HEK293T (cell line): ENCODE measurements around the gene ARHGEF1.

Experiments used
- ARNT ChIP-seq: fragments of 450-650 bp; IDR thresholded peaks from 2 replicates; pipeline ENCODE4 v1.6.1; 2017; ENCODE audit warnings: mild to moderate bottlenecking
- BHLHE40 ChIP-seq: fragments of 450-650 bp; IDR thresholded peaks from 2 replicates; pipeline ENCODE4 v1.6.1; 2016; ENCODE audit warnings: mild to moderate bottlenecking, moderate library complexity, borderline replicate concordance
- ELF4 ChIP-seq: fragments of 450-650 bp; IDR thresholded peaks from 2 replicates; pipeline ENCODE4 v1.6.1; 2017; ENCODE audit warnings: antibody characterized with exemption
- FOXA1 ChIP-seq: fragments of 450-650 bp; IDR thresholded peaks from 2 replicates; pipeline ENCODE4 v1.6.1; 2016; ENCODE audit warnings: mild to moderate bottlenecking
- FOXK2 ChIP-seq: fragments of 450-650 bp; IDR thresholded peaks from 2 replicates; pipeline ENCODE4 v1.6.1; 2016; ENCODE audit warnings: mild to moderate bottlenecking
- FOXM1 ChIP-seq: fragments of 450-650 bp; IDR thresholded peaks from 2 replicates; pipeline ENCODE4 v1.6.1; 2017; ENCODE audit warnings: mild to moderate bottlenecking, borderline replicate concordance
- HDGF ChIP-seq: fragments of 450-650 bp; IDR thresholded peaks from 2 replicates; pipeline ENCODE4 v1.6.1; 2017; ENCODE audit warnings: antibody characterized with exemption, borderline replicate concordance
- L3MBTL2 ChIP-seq: fragments of 450-650 bp; conservative IDR thresholded peaks from 2 replicates; pipeline ENCODE4 v1.6.1; 2016; ENCODE audit warnings: mild to moderate bottlenecking
- NFRKB ChIP-seq: fragments of 450-650 bp; IDR thresholded peaks from 2 replicates; pipeline ENCODE4 v1.6.1; 2016; ENCODE audit warnings: mild to moderate bottlenecking, moderate library complexity
- PKNOX1 ChIP-seq: fragments of 450-650 bp; IDR thresholded peaks from 2 replicates; pipeline ENCODE4 v1.6.1; 2016
- SP1 ChIP-seq: fragments of 450-650 bp; IDR thresholded peaks from 2 replicates; pipeline ENCODE4 v1.6.1; 2017
- SUZ12 ChIP-seq: fragments of 450-650 bp; IDR thresholded peaks from 2 replicates; pipeline ENCODE4 v1.6.1; 2016; ENCODE audit warnings: mild to moderate bottlenecking
- ZNF384 ChIP-seq: fragments of 450-650 bp; IDR thresholded peaks from 2 replicates; pipeline ENCODE4 v1.6.1; 2016

DNA sequence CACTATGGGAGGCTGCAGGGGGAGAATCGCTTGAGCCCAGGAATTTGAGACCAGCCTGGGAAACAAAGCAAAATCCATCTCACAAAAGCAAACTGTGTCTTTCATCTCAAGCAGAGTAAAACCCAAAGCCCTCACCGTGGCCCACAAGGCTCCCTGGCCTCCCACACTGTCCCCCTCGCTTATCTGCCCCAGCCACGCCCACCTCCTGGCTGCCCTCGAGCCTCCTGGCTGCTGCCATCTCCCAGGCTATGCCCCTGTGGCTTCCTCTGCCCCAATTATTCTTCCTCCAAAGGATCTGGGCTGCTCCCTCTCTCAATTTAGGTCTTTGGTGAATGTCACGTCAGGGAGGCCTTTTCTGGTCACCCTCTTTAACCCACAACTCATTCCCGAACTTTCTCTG, 72.5 kb downstream of the ARHGEF1 start:
- TF ChIP-seq NFRKB (no peak), HDGF (no peak), BHLHE40 (no peak), ELF4 (no peak), PKNOX1 (no peak), FOXK2 (no peak), SUZ12 (no peak), SP1 (no peak), FOXM1 (no peak), FOXA1 (no peak), ZNF384 (no peak), ARNT (no peak), L3MBTL2 (no peak)
